Activated CD8-positive, alpha-beta memory T cell treated with anti-CD3 and anti-CD28 coated beads for 48 hours (primary cell): ENCODE results near the gene L3MBTL3.
"Not testable (repeated sequence)": the region's sequence is repeated elsewhere in the genome, so short reads cannot be mapped to it uniquely, and the experiment has no call there.

ENCODE experiments used
- DNase-seq, 3 experiments: peaks; one replicate each; pipeline ENCODE4 v3.0.0-alpha.2; 2020; ENCODE audit warnings: low read depth in 2 of 3, low spot score in 2 of 3

Gene L3MBTL3

GRCh38 chr6:130134582-130134981 is 116.2 kb downstream of the L3MBTL3 start:
- DNase-seq, result no peak

GRCh38 chr6:130136798-130137197 is 118.4 kb downstream of the L3MBTL3 start:
- DNase-seq, result no peak

GRCh38 chr6:130138116-130138908 is 119.9 kb downstream of the L3MBTL3 start:
- DNase-seq, result no peak

- no peak for DNase-seq
These were observed 120.5 kb downstream of the L3MBTL3 start for GRCh38 chr6:130138909-130139242.

GRCh38 chr6:130140084-130140483 is 121.7 kb downstream of the L3MBTL3 start:
- no peak for DNase-seq

- no peak for DNase-seq
These were observed 125.3 kb downstream of the L3MBTL3 start for GRCh38 chr6:130143709-130144108.

GRCh38 chr6:130147111-130147510 is 128.7 kb downstream of the L3MBTL3 start:
- no peak for DNase-seq

- DNase-seq, result no peak
These were observed 129.8 kb downstream of the L3MBTL3 start for GRCh38 chr6:130148181-130148580.

GRCh38 chr6:130149016-130149415 is 130.6 kb downstream of the L3MBTL3 start:
- not testable (repeated sequence) for DNase-seq

- DNase-seq, result no peak
These were observed 132.5 kb downstream of the L3MBTL3 start for GRCh38 chr6:130150906-130151305.

- no peak for DNase-seq
These were observed 134.6 kb downstream of the L3MBTL3 start for GRCh38 chr6:130152908-130153510.

GRCh38 chr6:130156908-130157307 is 138.5 kb downstream of the L3MBTL3 start:
- no peak for DNase-seq

- no peak for DNase-seq
These were observed 139.7 kb downstream of the L3MBTL3 start for GRCh38 chr6:130158056-130158455.

GRCh38 chr6:130158548-130158947 is 140.2 kb downstream of the L3MBTL3 start:
- DNase-seq, result no peak

- DNase-seq, result no peak
These were observed 141.6 kb downstream of the L3MBTL3 start for GRCh38 chr6:130159956-130160355.

GRCh38 chr6:130161683-130162404 is 143.5 kb downstream of the L3MBTL3 start:
- DNase-seq, result no peak

GRCh38 chr6:130162421-130162820 is 144.0 kb downstream of the L3MBTL3 start:
- DNase-seq, result no peak

GRCh38 chr6:130163266-130163665 is 144.9 kb downstream of the L3MBTL3 start:
- no peak for DNase-seq

- DNase-seq, result no peak
These were observed 145.9 kb downstream of the L3MBTL3 start for GRCh38 chr6:130164251-130164650.

- DNase-seq, result no peak
These were observed 149.3 kb downstream of the L3MBTL3 start for GRCh38 chr6:130167655-130168054.

GRCh38 chr6:130170160-130170559 is 151.8 kb downstream of the L3MBTL3 start:
- DNase-seq, result not testable (repeated sequence)

GRCh38 chr6:130173377-130174004 is 155.1 kb downstream of the L3MBTL3 start:
- DNase-seq, result not testable (repeated sequence)
